WI38 (cell line): ENCODE results near the gene PCDHGA5.
"Not testable (repeated sequence)": the region's sequence is repeated elsewhere in the genome, so short reads cannot be mapped to it uniquely, and the experiment has no call there.

Experiments
- H3K4me3 ChIP-seq: 2 replicates; pipeline ENCODE4 v1.5.1; 2011; ENCODE audit warnings: low read depth, mild to moderate bottlenecking, control low read depth, low read length
- TF ChIP-seq, protein P1 (sequence below): IDR thresholded peaks from 2 replicates; pipeline ENCODE4 v1.5.1; 2012; ENCODE audit warnings: low read depth, mild to moderate bottlenecking, control low read depth, low read length

Gene PCDHGA5

GRCh38 chr5:141393267-141393666 is 29.3 kb downstream of the PCDHGA5 start:
- no peak overlapping the region for H3K4me3 ChIP-seq
- TF ChIP-seq, protein P1, sequence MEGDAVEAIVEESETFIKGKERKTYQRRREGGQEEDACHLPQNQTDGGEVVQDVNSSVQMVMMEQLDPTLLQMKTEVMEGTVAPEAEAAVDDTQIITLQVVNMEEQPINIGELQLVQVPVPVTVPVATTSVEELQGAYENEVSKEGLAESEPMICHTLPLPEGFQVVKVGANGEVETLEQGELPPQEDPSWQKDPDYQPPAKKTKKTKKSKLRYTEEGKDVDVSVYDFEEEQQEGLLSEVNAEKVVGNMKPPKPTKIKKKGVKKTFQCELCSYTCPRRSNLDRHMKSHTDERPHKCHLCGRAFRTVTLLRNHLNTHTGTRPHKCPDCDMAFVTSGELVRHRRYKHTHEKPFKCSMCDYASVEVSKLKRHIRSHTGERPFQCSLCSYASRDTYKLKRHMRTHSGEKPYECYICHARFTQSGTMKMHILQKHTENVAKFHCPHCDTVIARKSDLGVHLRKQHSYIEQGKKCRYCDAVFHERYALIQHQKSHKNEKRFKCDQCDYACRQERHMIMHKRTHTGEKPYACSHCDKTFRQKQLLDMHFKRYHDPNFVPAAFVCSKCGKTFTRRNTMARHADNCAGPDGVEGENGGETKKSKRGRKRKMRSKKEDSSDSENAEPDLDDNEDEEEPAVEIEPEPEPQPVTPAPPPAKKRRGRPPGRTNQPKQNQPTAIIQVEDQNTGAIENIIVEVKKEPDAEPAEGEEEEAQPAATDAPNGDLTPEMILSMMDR, result no peak

- not testable (repeated sequence) for H3K4me3 ChIP-seq
These were observed 30.6 kb downstream of the PCDHGA5 start for GRCh38 chr5:141394401-141395187.

GRCh38 chr5:141397756-141398551 is 34.0 kb downstream of the PCDHGA5 start, which contains the start of gene PCDHGB5:
Gene PCDHGB5, plus strand, starts transcription at chr5:141397947. Its CDS starts 181 bp downstream, at chr5:141398128.
- TF ChIP-seq, protein P1, result peak; percentile 72
- peak within 1 kb of the TSS; percentile 51 for H3K4me3 ChIP-seq

DNA sequence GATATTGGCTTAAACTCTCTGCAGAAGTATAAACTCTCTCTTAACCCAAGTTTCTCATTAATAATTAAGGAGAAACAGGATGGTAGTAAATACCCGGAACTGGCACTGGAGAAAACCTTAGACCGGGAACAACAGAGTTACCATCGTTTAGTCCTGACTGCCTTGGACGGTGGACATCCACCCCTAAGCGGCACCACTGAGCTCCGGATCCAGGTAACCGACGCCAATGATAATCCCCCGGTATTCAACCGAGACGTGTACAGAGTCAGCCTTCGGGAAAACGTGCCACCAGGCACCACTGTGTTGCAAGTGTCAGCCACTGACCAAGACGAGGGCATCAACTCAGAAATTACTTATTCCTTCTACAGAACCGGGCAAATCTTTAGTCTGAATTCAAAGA is 34.6 kb downstream of the PCDHGA5 start:
- H3K4me3 ChIP-seq, result no peak overlapping the region
- TF ChIP-seq, protein P1, result no peak

DNA sequence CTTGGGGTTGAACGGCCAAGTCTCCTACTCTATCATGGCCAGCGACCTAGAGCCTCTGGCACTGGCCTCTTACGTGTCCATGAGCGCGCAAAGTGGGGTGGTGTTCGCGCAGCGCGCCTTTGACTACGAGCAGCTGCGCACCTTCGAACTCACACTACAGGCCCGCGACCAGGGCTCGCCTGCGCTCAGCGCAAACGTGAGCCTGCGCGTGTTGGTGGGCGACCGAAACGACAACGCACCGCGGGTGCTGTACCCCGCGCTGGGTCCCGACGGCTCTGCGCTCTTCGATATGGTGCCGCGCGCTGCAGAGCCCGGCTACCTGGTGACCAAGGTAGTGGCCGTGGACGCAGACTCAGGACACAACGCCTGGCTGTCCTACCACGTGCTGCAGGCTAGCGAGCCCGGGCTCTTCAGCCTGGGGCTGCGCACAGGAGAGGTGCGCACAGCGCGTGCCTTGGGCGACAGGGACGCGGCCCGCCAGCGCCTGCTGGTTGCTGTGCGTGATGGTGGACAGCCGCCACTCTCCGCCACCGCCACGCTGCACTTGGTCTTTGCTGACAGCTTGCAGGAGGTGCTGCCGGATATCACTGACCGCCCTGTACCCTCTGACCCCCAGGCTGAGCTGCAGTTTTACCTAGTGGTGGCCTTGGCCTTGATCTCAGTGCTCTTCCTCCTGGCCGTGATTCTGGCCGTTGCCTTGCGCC is 35.7 kb downstream of the PCDHGA5 start:
- TF ChIP-seq, protein P1, result no peak
- no peak overlapping the region for H3K4me3 ChIP-seq

- H3K4me3 ChIP-seq, result no peak within 1 kb of the TSS
- TF ChIP-seq, protein P1, result no peak; the same call in 1 of the 2 replicates
These were observed 38.7 kb downstream of the PCDHGA5 start, which contains the start of gene PCDHGA9 for GRCh38 chr5:141402553-141403243. Gene PCDHGA9, plus strand, starts transcription at chr5:141402778. Its CDS starts 175 bp downstream, at chr5:141402953.

GRCh38 chr5:141403387-141403786 is 39.4 kb downstream of the PCDHGA5 start:
- TF ChIP-seq, protein P1, result no peak
- no peak overlapping the region for H3K4me3 ChIP-seq
